ENCODE measurements around the gene H3-3A. TPM values are rescaled to one million over a fixed set of nuclear protein-coding genes. Genes with fewer than 3 reads are reported as not detected.
"Not testable (repeated sequence)": the region's sequence is repeated elsewhere in the genome, so short reads cannot be mapped to it uniquely, and the experiment has no call there.

H3-3A gene
- total RNA-seq, 1 donor from 2014 or later, result 84.8 TPM

DNA sequence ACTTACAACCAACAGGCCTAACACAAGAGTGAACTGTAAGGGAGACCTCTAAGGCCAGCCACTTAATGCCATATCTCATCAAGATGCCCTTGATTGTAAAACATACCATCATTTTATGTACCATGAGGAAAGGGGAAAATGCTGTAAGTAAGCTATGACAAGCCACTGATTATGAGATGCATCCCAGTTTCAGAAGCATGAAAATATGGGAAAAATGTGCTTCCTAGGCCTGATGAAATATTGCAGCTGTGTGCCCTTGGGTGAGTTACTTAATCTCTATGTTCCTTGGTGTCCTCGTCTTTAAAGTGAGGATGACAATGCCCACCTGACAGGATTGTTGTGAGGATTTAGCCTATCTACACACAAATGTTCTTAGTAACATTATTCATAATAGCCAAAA is 28.9 kb downstream of the H3-3A start:
- FAIRE-seq, result no peak

DNA sequence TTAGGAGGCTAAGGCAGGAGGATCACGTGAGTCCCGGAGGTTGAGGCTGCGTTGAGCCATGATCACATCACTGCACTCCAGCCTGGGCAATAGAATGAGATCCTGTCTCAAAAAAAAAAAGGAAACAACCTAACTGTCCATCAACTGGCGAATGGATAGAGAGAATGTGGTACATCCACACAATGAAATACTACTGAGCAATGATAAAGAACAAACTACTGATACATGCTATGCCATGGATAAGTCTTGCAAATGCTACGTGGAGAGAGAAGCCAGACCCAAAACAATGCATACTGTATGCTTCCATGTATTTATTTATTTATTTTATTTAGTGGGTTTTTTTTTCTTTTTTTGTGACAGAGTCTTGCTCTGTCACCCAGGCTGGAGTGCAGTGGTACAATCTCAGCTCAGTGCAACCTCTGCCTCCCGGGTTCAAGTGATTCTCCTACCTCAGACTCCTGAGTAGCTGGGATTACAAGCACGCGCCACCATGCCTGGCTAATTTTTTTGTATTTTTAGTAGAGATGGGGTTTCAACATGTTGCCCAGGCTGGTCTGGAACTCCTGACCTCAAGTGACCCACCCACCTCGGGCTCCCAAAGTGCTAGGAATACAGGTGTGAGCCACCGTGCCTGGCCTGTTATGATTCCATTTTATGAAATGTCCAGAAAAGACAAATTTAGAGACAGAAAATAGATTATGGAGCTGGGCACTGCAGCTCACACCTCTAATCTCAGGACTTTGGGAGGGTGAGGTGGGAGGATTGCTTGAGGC is 29.7 kb downstream of the H3-3A start:
- not testable (repeated sequence) for DNase-seq (ENCODE audit: low read depth); FAIRE-seq

More for the DNA sequence above, 28.9 kb downstream of the H3-3A start:
- no peaks in the 10 kb centered on the region for H3K27me3 ChIP-seq (ENCODE audit: control insufficient read depth, insufficient read depth, low read length)
- TF ChIP-seq, protein P1, sequence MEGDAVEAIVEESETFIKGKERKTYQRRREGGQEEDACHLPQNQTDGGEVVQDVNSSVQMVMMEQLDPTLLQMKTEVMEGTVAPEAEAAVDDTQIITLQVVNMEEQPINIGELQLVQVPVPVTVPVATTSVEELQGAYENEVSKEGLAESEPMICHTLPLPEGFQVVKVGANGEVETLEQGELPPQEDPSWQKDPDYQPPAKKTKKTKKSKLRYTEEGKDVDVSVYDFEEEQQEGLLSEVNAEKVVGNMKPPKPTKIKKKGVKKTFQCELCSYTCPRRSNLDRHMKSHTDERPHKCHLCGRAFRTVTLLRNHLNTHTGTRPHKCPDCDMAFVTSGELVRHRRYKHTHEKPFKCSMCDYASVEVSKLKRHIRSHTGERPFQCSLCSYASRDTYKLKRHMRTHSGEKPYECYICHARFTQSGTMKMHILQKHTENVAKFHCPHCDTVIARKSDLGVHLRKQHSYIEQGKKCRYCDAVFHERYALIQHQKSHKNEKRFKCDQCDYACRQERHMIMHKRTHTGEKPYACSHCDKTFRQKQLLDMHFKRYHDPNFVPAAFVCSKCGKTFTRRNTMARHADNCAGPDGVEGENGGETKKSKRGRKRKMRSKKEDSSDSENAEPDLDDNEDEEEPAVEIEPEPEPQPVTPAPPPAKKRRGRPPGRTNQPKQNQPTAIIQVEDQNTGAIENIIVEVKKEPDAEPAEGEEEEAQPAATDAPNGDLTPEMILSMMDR (IDR thresholded peaks at IDR 0.05; ENCODE audit: insufficient read depth, low read length, severe bottlenecking), result no peak
- no peak for DNase-seq (ENCODE audit: low read depth)
- H3K4me3 ChIP-seq (ENCODE audit: low read depth, low read length), result no peak overlapping the region
- H3K36me3 ChIP-seq (ENCODE audit: control insufficient read depth, insufficient read depth, low read length), result no peaks in the 10 kb centered on the region

DNA sequence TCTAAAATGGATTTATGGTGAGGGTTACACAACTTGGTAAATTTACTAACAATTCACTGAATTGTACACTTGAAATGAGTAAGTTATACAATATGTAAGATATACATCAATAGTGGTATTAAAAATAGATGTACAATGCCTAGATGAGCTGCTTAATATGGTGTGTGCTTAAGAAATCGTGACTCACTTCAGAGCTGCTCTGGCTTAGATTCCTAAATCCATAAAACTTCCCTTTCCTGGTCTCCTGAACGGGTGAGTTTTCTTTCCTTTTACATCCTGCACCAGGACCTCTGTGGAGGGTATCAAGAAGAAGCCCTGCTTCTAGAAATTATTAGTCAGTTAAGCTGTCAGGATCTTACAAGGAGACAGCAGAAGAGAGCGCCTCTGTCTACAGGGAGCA is 30.4 kb downstream of the H3-3A start:
- DNase-seq (ENCODE audit: low read depth) (peak; percentile 46), FAIRE-seq (no peak)
- Histone ChIP-seq H3K27me3 (ENCODE audit: control insufficient read depth, insufficient read depth, low read length) (no peaks in the 10 kb centered on the region), H3K36me3 (ENCODE audit: control insufficient read depth, insufficient read depth, low read length) (no peaks in the 10 kb centered on the region), H3K4me3 (ENCODE audit: low read depth, low read length) (no peak overlapping the region)
- TF ChIP-seq, protein P1 (IDR thresholded peaks at IDR 0.05; ENCODE audit: insufficient read depth, low read length, severe bottlenecking), result no peak

More for the DNA sequence above, 29.7 kb downstream of the H3-3A start:
- not testable (repeated sequence) for H3K36me3 ChIP-seq (ENCODE audit: control insufficient read depth, insufficient read depth, low read length); H3K27me3 ChIP-seq (ENCODE audit: control insufficient read depth, insufficient read depth, low read length); H3K4me3 ChIP-seq (ENCODE audit: low read depth, low read length)

- TF ChIP-seq, protein P1 (IDR thresholded peaks at IDR 0.05; ENCODE audit: insufficient read depth, low read length, severe bottlenecking), result no peak
- H3K36me3 ChIP-seq (ENCODE audit: control insufficient read depth, insufficient read depth, low read length), result no peaks in the 10 kb centered on the region
- FAIRE-seq (no peak), DNase-seq (ENCODE audit: low read depth) (no peak)
- H3K27me3 ChIP-seq (ENCODE audit: control insufficient read depth, insufficient read depth, low read length), result no peaks in the 10 kb centered on the region
- no peak overlapping the region for H3K4me3 ChIP-seq (ENCODE audit: low read depth, low read length)
Observed at GRCh38 chr1:226093621-226094020, 31.1 kb downstream of the H3-3A start.

DNA sequence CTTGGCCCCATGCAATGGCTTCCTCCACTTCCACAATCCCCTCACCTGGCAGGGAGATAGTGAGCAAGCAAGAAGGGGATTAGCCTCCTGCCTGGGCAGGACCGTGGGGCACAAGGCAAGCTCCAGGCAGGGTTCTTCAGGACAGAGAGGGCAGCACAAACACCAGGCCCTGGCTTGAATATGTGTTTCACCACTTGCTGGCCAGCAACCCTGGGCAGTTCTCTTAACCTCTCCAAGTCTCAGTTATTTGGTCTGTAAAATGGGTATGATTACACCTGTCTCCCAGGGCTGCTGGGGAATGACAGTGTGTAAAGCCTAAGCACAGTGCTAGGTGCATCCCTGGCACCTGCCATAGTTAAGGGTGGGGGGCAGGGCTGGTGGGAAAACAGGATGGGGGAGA is 31.9 kb downstream of the H3-3A start:
- no peak for FAIRE-seq
- TF ChIP-seq, protein P1 (IDR thresholded peaks at IDR 0.05; ENCODE audit: insufficient read depth, low read length, severe bottlenecking), result no peak
- no peaks in the 10 kb centered on the region for H3K36me3 ChIP-seq (ENCODE audit: control insufficient read depth, insufficient read depth, low read length)
- DNase-seq (ENCODE audit: low read depth), result no peak
- no peak overlapping the region for H3K4me3 ChIP-seq (ENCODE audit: low read depth, low read length)
- H3K27me3 ChIP-seq (ENCODE audit: control insufficient read depth, insufficient read depth, low read length), result no peaks in the 10 kb centered on the region

DNA sequence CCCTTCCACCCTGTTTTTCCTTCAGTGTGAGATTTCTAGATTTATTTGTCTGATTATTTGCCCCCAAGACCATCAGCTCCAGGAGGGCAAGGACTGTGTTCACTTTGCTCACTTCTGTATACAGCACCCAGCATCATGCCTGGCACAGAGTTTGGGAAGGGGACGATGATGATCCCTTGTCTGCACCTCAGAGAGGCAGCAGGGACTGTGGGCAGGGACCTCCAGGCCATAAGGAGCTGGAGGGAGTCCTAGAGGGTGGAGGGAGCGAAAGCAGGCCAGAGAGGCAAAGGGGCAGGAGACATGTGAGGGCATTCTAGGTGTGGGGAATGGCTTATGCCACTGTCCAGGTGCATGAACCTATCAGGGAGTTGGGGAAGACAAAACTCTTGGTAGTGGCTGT is 32.8 kb downstream of the H3-3A start:
- no peak for DNase-seq (ENCODE audit: low read depth)

More for the DNA sequence above, 32.8 kb downstream of the H3-3A start:
- TF ChIP-seq, protein P1 (IDR thresholded peaks at IDR 0.05; ENCODE audit: insufficient read depth, low read length, severe bottlenecking), result no peak
- H3K4me3 ChIP-seq (ENCODE audit: low read depth, low read length), result no peak overlapping the region
- FAIRE-seq, result no peak
- H3K27me3 ChIP-seq (ENCODE audit: control insufficient read depth, insufficient read depth, low read length), result no peaks in the 10 kb centered on the region
- no peaks in the 10 kb centered on the region for H3K36me3 ChIP-seq (ENCODE audit: control insufficient read depth, insufficient read depth, low read length)
